Measurements from ENCODE around the gene ZNF821.

- TF ChIP-seq CTCF (IDR thresholded peaks at IDR 0.05) = no peak
- no peak for TF ChIP-seq POLR2A (IDR thresholded peaks at IDR 0.05)
- TF ChIP-seq POLR2AphosphoS5 (IDR thresholded peaks at IDR 0.05; ENCODE audit: insufficient read depth in 1 of 2, low read depth in 1 of 2) = no peak
Observed at GRCh38 chr16:71867939-71868338, 16.0 kb downstream of the ZNF821 start.

Data from vagina (tissue), 2 donors.